OCI-LY1 (cell line): ENCODE results near the gene SPOP.

Experiments
- CTCF ChIP-seq: fragments of 200-600 bp; sonication (generic), shearing (Covaris generic); IDR thresholded peaks from 2 replicates; pipeline ENCODE4 v1.5.1; 2017; ENCODE audit warnings: mild to moderate bottlenecking, antibody characterized with exemption, low read length, moderate library complexity, mixed read lengths
- EZH2 ChIP-seq: fragments of 200-600 bp; sonication (generic), shearing (Covaris generic); IDR thresholded peaks from 2 replicates; pipeline ENCODE4 v1.8.0; 2017; ENCODE audit warnings: borderline replicate concordance, mixed run types, mild to moderate bottlenecking, antibody characterized with exemption, low read length, moderate library complexity, mixed read lengths

- TF ChIP-seq CTCF (no peak), EZH2 (no peak)
Measured at GRCh38 chr17:49577650-49577934, 100.3 kb downstream of the SPOP start.
